ELR (cell line): Measurements from ENCODE around the gene NHERF2.

Experiments
- DNase-seq: peaks from one replicate; pipeline ENCODE4 v3.0.0-alpha.2; 2015; ENCODE audit warnings: low read depth

Gene NHERF2

DNA sequence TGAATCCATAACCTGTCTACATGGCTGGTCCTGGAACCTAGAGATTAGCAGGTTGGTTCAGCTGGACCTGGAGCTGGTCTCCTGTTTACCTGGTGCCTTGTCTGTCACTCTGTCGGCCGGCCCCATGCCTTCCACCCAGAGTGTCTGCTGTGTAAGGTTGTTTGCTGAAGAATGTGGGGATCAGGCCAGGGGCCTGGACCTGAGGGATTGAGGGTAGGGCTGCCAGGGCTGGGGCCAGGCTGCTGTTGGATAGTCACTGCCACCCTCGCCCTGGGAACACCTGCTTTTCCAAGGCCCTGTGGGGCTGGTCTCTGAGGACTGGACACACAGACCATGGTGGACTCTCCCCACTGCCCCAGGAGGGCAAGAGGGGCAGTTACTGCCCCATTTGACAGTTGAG, 1.4 kb downstream of the NHERF2 start:
- no peak for DNase-seq

DNA sequence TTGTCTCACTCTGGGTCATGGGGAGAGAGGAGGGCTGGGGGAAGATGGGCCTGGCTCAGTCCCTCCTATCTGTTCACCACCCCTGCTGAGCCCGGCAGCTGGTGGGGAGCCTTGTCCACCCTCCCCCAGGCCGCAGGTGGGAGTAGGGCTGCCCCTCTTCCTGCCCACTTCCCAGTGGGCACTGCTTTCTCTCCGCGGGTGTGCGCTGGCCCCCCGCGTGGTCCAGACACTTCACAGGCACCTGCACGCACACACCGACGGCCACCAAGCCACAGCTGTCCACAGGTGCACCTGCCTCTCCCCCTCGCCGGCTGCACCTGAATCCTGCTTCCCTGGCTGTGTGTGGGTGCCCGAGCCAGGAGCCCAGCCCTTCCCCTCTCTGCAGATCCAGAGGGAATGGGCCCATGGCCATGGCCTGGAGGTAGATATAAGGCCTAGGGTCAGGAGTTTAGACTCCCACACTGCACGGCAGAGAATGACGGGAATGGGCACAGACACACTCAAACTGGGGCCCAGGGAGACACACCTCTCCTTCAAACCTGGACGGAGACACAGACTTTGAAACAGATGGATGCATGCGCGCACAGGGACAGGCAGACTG, 2.0 kb downstream of the NHERF2 start:
- no peak for DNase-seq

DNA sequence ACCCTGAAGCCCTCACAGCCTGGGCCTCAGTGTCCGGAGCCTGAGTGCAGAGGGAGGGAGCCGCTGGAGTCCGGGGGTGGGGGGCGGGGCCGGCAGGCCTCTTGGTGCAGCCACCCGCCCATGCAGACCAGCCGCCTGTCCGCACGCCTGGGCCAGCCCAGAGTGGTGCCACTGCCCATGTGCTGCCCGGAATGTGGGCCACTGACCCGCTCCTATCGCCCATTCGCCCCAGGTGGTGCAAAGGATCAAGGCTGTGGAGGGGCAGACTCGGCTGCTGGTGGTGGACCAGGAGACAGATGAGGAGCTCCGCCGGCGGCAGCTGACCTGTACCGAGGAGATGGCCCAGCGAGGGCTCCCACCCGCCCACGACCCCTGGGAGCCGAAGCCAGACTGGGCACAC, 2.6 kb downstream of the NHERF2 start:
- no peak for DNase-seq

DNA sequence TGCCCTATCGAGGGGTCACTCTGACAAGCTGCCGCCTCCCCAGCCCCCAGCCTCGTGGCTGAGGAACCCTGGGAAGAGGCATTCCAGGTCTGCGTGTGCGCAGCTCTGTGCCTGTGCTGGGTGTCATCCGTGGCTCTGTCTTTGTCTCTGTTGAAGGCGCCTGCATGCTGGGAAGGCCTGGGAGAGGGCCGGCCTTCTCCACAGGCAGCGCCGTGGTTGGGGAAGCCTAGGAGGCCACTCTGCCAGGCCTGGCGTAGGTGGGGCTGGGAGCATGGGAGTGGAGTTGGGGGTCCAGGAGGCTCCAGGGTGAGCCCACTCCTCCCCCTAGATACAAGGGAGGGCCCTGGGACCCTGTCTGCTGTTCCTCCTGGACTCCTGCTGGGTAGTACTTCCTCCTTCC, 3.3 kb downstream of the NHERF2 start:
- DNase-seq = no peak

DNA sequence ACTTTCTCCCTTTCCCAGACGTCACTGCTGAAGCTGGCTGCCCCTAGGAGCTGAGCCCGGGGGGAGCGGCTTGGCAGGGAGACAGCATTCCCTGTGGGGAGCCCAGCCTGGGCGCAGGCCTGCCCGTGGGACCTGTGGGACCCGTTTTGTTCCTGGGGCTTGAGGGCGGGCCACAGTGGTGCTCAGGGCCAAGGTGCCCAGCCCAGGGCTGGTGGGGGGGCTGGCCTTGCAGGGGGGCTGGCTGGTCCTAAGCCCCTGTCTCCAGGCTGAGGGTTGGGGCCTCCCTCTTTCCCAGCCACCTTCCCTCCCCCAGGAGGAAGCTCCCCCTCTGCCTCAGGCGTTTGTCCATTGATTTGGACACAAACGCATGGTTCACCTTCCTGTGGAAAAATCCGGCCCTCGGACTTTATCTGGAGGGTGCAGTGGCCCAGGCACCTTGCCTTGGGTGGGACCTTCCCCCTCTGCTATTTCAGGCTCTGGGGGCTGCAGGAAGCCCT, 4.4 kb downstream of the NHERF2 start:
- DNase-seq = no peak

DNA sequence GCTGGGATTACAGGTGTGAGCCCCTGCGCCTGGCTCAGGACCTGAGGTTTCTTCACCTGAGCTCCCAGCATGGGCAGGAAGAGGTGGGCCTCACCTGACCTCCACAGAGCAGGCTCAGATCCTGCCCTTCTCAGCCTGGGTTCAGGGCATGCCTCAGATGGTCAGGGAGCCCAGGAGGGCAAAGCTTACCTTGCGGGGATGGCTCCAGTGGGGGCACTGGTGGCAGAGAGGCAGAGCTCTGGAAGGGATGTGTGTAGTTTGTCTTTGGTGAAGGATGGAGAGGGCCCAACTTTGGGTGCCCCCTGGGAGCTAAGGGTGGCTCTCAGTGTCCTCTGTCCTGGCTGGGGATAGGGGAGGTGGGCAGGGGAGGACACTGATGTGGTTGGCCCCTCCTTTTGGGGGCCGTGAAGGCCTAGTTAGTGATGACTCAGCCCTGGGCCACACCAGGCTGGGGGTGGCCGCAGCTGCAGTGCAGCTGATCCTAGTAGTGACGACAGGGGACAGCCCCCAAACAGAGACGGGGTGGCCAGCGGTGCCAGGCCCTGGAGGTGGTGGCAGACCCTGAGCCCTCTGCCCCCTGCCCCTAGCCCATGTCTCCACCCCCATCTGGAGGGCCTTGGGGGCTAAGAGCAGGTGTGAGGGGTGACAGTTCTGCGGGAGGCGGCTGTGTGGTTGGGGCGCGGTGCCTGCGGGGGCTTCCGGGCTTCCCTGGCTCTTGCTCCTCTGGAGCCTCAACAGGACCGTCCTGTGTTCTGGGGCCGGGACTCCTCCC, 5.8 kb downstream of the NHERF2 start:
- DNase-seq = peak; percentile 43

DNA sequence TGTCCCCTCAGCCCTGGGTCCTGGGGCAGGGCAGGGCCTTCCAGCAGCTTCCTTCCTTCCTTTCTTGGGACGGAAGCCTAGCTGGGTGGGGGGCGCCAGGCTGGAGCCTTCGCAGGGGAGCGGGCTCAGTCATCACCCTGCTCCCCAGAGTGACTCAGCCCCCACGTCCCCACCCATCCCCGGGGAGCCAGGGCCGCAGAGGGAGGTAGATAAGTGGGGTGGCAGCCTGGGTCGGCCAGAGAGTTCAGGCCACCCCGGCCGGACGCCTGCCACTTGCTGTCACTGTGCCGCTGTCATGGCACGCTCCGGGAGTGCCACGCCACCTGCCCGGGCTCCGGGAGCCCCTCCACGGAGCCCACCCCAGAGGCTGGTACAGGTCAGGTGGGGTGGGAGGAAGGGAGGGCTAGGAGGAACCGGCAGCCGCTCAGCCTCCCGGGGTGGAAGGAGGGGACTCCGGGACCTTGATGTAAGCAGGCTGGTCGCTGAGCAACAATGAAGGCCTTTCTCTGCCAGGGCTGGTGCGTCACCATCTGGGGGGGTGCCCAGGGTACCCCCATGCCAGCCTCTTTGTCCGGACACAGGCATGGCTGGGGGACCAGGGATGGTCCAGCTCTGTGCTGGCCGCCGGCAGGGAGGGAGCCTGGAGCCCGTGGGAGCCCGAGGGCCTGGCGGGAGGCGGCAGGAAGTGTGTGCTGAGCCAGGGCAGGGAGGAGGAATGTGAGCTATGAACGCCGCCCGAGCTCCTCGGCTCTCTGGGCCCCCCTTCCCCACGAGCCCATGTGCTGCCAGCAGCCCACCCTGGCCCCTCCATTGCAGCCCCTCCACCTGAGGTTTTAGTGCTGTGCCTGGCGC, 6.6 kb downstream of the NHERF2 start:
- peak; percentile 80 for DNase-seq

DNA sequence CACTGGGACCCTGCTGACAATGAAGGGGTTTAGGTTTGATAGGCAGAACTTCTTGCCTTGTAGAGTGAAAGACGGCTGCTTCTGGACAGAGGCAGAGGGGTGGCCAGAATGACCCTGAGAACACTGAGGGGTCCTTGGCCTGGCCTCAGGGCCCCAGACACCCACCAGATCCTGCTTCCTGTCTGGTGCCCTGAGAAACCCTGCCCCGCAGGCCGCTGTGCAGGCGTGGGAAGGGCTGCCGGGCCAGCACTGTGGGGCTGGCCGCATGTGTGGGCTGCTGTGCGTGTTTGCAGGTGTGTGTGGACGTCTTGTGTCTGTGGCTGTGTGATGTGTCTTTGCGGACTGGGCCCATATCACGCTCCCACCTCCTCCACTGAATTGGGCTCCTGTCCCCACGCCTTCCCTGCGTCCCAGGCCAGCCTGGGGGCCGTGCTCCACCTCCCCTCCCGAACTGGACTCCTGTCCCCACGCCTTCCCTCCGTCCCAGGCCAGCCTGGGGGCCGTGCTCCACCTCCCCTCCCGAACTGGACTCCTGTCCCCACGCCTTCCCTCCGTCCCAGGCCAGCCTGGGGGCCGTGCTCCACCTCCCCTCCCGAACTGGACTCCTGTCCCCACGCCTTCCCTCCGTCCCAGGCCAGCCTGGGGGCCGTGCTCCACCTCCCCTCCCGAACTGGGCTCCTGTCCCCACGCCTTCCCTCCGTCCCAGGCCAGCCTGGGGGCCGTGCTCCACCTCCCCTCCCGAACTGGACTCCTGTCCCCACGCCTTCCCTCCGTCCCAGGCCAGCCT, 7.4 kb downstream of the NHERF2 start:
- DNase-seq = peak; percentile 32

DNA sequence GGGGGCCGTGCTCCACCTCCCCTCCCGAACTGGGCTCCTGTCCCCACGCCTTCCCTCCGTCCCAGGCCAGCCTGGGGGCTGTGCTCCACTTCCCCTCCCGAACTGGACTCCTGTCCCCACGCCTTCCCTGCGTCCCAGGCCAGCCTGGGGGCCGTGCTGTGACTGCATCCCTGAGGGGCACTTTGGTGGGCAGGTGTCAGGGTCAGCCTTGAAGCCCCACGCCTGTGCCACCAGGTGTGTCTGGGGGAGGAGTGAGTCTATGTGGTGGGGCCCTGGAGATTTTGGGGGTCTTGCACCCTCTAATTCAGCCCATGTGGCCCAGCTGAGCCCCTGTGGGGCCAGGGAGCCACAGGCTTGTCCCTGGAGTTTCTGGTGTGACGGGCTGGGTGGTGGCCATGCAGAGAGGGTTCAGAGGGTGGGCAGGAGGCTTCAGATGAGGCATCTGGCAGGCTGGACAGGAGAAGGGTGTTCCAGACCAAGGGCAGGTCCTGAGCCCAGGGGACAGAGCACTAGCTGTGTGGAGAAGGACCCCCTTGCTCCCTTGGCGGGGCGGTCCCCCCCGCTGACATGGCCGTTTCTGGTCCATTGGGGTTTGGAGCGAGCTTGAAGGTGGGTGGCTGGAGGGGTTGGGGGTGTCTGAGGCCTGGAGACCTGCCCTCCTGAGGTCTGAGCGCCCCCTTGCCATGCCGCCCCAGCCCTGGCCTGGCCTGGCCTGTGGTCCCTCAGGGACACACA, 8.2 kb downstream of the NHERF2 start:
- no peak for DNase-seq

DNA sequence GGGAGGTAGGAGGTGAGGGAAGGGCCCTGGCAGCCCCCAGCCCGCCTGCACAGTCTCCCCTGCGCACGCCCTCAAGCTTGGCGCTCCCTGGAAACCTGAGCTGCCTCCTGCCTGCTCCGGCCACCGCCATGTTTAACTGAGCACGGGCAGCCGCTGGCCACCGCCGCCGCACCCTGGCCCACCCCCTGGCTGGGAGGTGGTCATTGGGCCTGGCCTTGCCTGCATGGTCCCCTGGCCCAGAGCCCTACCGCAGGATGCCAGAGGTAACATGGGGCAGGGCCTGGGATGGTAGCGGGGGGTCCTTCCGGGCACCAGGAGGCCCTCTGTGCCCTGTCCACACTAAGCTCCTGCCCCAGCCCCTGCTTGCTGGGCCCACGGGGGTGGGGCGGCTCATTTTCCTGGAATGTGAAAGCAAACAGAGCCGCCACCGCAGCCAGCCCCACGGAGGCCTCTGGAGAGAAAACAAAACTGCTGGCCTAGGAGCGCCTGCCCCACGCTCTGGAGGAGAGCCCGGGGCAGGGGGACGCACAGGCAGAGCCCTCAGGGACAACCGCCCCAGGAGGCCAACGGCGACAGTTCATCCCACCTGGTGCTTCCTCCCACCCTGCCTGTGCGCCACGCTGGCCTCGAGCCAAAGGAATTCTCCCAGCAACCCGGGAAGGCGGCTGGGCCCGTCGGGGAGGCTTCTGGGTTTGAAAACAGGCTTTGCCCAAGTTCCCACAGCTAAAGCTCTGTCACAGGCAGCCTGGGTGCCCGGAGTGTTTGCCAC, 8.9 kb downstream of the NHERF2 start:
- peak; percentile 81 for DNase-seq

DNA sequence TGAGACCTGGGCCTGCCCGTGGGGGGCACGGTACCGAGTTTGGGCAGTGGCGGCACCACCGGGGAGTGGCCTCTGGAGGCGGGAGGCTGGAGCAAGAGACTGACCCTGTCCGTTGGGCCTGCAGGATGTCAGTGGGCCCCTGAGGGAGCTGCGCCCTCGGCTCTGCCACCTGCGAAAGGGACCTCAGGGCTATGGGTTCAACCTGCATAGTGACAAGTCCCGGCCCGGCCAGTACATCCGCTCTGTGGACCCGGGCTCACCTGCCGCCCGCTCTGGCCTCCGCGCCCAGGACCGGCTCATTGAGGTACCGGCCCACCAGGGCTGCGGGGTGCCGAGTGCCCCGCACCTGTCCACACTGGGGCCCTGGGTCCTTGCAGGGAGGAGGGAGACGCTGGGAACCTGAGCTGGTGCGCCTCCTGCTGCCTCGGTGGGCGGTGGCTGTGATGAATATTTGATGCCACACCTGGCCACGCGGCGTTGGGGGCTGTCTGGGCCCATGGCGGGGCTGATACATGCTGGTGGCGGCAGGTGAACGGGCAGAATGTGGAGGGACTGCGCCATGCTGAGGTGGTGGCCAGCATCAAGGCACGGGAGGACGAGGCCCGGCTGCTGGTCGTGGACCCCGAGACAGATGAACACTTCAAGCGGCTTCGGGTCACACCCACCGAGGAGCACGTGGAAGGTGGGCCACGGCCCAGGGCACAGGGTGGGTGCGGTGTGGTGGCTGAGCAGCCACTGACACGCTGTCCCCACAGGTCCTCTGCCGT, 9.7 kb downstream of the NHERF2 start:
- no peak for DNase-seq

DNA sequence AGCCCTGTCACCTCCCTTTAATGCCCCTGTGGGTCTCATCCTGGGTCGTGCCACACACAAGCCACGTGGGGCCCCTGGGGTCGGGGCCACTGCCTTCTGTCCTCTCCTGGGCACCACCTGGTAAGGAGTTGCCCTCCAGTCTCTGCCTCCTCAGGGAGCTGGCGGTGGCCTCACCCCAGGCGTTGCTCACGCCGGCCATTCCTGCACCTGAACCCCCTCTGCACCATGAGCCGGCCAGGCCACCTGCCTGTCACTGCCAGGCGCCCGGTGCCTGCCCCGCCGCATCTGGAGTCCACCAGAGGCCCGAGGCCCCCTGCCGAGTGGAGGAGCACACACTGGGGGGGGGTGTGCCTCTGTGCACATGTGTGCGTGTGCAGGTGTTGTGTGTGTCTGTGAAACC, 10.4 kb downstream of the NHERF2 start:
- no peak for DNase-seq

DNA sequence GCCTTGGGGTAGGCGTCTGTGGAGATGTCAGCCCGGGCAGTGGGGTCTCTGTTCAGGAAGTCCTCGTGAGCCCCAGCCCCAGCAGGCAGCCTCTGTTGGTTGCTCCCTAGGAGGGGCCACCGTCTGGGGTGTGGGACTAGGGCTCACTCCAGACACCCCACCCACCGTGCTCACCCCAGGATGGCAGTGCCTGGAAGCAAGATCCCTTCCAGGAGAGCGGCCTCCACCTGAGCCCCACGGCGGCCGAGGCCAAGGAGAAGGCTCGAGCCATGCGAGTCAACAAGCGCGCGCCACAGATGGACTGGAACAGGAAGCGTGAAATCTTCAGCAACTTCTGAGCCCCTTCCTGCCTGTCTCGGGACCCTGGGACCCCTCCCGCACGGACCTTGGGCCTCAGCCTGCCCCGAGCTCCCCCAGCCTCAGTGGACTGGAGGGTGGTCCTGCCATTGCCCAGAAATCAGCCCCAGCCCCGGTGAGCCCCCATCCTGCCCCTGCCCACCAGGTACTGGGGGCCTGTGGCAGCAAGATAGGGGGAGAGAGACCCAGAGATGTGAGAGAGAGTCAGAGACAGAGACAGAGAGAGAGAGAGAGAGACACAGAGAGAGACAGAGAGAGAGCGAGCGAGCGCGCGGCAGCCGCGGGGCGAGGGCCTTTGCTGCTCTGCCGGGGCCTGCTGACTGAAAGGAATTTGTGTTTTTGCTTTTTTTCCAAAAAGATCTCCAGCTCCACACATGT, 11.1 kb downstream of the NHERF2 start:
- no peak for DNase-seq

DNA sequence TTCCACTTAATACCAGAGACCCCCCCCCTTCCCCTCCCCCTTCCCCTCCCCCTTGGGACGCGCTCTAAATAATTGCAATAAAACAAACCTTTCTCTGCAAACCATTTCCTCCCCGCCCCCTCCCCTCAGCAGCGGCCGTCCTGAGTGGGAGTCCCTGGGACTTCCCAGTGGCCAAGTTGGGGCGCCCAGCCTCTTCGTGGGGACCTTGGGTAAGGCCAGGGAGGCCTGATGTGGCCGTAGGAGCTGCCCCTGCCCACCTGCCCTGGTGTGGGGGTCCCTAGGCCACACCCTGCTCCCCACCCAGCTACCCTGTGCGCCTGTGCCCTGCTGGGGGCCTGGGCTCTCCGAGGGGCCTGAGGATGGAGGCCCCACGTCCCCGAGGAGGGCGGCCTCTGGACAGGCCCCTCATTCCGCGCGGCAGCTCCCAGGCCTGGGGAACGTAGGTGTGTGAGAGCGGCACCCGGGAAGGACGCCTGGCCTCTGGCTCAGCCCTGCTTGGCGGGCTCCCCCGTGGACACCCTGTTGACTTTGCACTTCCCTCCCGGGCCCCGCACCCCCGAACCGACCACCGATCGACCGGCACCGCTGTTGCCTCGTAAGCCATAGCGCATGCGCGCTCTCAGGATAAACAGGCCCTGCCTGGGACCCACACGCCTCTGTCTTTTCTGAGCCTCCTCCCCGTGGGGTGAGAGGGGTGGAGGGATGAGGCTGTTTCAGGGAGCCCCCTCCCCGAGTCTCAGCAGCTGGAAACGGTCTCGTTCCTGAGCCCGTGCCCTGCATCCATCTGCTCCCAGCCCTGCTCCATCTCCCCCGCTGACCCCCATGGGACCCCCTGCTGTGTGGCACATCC, 11.9 kb downstream of the NHERF2 start:
- no peak for DNase-seq

DNA sequence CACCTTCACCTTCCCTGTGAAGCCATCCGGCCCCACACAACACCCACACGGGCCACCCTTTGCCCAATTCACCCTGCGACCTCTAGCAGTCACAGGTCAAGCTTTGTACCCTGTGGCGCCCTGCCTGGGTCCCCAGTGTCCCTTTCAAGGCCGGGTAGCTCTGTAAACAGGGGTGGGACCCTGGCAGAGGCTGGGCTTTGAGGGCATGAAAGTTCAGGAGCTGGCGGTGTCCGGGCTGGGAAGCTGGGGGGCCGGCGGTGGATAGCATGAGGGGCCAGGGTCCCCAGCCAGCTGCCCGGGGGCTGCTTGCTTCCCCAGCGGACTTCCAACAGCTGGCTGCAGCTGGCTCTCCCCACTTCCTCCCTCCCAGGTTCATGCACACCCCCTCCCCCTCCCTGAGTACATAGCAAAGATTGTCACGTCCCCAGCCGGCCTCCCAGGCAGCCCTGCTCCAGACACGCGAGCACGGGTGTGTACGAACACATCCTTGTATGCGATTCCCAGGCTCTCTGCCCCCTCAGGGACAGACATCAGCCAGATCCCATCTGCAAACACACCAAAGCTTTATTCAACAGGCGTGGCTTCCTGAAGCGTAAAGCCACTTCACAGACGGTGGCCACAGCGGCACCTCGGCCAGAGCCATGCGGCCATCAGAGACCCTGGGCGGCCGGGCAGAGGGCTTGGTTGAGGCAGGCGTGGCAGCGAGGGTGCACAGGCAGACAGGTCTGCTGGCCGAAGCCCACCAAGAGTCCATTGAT, 12.8 kb downstream of the NHERF2 start:
- DNase-seq = no peak

DNA sequence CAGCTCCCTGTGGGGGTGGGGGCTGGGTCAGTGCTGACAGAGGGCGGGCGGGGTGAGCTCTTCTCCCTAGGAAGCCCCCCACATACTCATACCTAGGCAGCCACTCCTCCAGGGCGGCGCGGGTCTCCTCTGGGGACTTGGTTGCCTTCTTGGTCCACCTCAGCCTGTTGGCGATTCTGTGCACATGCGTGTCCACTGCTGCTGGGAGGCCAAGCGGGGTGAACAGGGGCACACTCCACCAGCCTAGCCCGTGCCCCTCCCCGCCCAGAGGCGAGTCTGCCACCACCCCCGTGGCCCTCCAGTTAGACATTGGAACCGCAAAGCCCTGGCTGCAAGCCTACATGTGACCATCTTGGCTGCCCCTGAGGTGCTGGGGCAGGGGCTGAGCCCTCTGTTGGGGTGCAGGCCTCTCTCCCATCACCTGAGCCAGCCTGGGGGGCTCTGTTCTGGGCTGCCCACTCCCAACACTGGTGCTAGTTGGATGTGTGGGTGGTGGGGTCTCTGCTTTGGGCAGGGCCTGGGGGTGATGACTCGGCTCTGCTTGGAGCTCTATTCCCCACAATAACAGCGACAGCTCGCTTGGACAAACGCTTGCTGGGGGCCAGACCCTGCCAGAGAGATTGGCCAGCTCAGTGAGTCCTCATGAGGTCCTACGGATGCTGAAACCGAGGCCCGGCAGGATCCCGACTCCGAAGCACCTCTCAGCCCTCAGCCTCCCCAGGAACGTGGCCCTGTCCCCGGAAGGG, 13.5 kb downstream of the NHERF2 start:
- DNase-seq = peak; percentile 36
